ENCODE measurements around the gene SHROOM1. TPM values are rescaled to one million over a fixed set of nuclear protein-coding genes. Genes with fewer than 3 reads are reported as not detected.
"Not testable (repeated sequence)": the region's sequence is repeated elsewhere in the genome, so short reads cannot be mapped to it uniquely, and the experiment has no call there.

SHROOM1 gene
- total RNA-seq, 1 donor from 2014 or later, result 3.6 TPM

DNA sequence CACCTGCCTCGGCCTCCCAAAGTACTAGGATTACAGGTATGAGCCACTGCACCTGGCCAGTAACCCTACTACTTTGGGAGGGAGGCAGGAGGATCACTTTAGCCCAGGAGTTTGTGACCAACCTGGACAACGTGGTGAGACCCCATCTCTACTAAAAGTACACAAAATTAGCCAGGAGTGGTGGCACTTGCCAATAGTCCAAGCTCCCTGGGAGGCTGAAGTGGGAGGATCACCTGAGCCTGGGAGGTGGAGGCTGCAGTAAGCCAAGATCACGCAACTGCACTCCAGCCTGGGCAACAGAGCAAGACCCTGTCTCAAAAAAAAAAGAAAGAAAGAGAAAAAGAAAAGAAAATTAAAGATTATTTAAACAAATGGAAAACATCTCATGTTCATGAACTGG is 25.6 kb upstream of the SHROOM1 start:
- intact Hi-C loops (cut with DNase I), result no loop called here
- ATAC-seq (ENCODE audit: poor library complexity) (no peak), DNase-seq (no peak)

DNA sequence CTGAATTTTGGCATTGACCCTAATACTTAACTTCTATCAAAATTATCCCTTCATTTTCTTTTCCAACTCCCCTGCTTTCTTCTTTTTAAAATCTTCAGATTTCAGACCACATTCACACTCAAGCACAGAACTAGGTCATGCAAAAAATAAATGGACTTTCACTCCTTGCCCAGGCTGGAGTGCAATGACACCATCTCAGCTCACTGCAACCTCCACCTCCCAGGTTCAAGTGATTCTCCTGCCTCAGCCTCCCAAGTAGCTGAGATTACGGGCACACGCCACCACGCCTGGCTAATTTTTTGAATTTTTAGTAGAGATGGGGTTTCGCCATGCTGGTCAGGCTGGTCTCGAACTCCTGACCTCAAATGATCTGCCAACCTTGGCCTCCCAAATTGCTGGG is 24.5 kb upstream of the SHROOM1 start:
- ATAC-seq (ENCODE audit: poor library complexity); intact Hi-C loops (cut with DNase I); DNase-seq: not testable (repeated sequence)

DNA sequence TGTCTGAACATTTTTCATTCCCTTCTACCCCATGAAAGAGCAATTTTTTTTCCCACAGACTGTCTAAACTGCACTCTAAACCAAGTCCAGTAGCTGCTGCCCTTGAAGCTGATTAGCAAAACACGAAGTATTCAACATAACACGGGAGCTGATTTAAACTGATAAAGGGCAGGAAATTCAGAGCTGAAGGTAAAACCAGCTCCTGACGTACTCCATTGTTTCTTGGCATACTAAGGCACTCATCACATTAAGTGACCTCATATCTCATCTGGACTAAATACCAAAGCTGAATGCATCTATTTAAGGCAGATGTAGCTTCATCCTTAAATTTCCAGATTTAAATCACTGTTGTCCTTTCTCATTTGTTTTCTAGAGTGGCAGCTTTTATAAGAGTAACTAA is 23.9 kb upstream of the SHROOM1 start:
- intact Hi-C loops (cut with DNase I), result no loop called here
- DNase-seq (no peak), ATAC-seq (ENCODE audit: poor library complexity) (no peak)

DNA sequence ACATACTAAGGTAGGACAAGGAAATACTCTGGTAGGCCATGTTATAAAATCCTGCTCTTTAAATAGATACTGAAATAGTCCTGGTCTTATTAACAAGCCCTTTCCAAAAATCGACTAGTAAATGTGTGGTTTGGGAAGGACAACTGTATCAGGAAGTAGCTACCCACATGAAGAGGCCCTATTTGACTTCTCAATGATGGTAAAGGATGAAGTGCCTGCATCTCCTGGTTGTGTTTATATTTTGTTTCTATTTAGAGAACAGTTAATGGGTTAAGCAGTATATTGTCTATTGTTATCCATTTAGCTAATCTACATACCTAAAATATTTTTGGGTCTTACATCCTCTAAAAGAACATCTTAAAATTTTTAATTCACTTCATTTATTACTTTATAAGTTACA is 23.3 kb upstream of the SHROOM1 start:
- DNase-seq (no peak), ATAC-seq (ENCODE audit: poor library complexity) (no peak)
- intact Hi-C loops (cut with DNase I), result no loop called here

DNA sequence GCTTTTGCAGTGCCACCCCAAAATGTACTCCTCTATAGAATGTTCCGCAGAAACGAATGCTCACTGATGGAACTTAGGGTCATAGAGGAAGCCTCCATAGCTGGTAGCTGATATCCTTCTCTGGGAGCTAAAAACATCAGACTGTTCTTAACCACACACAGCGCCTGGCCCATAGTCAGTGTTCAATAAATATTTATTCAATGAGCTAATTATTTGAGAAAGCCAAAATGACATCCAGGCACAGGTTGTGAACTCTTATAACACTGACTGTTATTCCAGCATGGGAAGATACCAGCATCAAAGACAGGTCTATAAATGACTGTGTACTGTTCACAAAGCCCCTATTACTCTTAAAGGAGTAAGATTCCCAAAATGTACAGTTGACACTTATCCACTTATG is 22.9 kb upstream of the SHROOM1 start:
- intact Hi-C loops (cut with DNase I), result no loop called here
- no peak for ATAC-seq (ENCODE audit: poor library complexity)
- no peak for DNase-seq

DNA sequence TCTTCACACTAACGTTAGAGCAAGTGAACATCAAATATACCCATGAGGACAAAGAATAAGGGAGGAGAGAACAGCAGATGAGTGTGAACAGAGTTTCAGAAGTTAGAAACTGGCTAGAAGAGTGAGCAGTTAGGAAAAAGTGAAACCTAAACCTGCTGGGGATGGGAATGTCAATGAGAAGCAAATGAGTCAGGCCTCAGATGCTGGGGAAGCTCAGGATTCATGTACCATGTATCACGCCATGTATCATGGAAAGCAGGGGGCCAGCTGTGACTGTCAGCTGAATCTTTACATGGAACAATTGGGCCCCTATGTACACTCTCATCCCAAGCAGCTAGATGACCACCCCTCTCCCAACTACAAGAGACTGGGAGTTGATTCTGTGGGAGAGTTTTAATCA is 19.6 kb upstream of the SHROOM1 start:
- intact Hi-C loops (cut with DNase I), result no loop called here
- ATAC-seq (ENCODE audit: poor library complexity) (no peak), DNase-seq (no peak)

DNA sequence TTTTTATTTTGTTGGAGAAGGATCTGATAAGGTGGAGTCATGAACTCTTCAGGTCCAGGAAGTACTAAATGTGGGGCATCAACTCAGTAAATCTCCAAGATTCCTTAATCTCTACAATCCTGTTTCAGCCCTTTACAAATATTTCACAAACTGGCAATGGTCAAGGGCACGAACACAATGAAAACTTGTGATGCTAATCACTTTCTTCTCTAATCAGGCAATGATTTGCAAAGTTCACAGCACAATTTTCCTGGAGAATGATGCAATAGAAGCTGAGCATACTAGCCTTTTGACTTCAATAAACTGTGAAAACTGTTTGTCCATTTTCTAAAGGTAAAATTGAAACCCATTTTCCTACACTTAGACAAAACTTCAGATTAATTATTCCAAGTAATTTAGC is 18.9 kb upstream of the SHROOM1 start:
- DNase-seq, result no peak
- ATAC-seq (ENCODE audit: poor library complexity), result no peak
- intact Hi-C loops (cut with DNase I), result no loop called here

DNA sequence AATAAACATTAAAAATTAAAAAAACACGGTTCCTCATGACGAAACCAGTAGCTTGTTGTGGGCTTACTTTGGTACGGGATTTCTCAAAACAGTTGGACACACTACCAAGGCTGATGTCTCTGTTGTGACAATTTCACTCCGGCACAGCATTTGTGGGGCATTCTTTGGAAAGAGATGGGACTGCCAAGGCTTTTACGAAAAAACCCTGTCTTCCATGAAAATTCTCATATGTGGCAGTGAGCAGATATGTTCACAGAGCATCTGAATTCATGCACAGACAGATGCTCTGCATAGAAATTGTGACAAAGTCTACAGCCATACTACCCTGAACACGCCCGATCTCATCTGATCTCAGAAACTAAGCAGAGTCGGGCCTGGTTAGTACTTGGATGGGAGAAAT is 17.8 kb upstream of the SHROOM1 start:
- intact Hi-C loops (cut with DNase I), result no loop called here
- no peak for ATAC-seq (ENCODE audit: poor library complexity)
- no peak for DNase-seq

DNA sequence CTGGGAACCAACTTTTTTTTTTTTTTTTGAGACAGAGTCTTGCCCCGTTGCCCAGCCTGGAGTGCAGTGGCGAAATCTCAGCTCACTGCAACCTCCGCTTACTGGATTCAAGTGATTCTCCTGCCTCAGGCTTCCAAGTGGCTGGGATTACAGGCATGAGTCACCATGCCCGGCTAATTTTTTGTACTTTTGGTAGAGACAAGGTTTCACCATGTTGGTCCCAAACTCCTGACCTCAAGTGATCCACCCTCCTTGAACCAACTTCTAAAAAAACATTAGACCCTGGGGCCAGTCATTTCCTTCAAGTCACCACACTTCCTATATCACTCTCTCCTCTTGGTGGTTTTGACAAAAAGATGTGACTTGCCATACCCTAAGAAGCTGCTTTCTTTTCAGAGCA is 10.9 kb upstream of the SHROOM1 start:
- DNase-seq, result no peak
- intact Hi-C loops (cut with DNase I), result no loop called here

DNA sequence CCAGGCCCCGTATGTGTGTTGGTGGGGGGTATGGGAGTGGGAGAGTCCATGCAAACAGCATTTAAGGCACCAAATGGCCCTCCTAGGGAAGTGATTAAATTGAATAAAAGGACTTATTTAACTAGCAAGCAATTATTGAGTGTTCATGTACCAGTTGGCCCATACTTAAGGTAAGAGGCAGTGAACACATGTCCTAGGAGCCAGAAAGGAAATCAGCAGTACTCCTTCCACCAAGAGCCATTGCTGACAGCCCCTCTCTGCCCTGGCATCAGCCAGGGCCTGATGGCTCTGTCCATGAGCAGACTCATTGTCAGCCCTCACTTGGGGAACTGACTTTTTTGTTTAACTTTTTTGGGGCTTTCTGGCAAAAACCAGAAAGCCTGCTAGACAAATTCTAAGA is 10.4 kb upstream of the SHROOM1 start:
- no peak for ATAC-seq (ENCODE audit: poor library complexity)

More for the DNA sequence above, 10.9 kb upstream of the SHROOM1 start:
- no peak for ATAC-seq (ENCODE audit: poor library complexity)

DNA sequence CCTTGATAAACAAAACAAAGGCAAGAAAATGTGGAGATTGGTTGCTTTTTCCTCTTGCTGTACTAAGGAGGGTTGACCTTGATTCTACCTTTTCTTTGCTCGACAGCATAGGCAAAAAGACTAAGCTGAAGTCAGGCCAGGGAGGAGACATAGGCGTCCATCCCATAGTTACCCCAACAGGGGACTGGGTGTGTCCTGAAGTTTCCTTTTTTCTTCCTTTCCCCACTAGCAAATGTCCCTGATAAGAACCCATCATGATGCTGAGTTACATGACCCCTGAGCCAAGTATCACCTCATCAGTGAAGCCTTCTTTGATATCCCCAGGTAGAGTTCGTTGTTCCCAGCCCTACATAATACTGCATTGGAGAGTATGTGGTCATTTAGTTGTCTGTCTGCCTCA is 9.9 kb upstream of the SHROOM1 start:
- no peak for ATAC-seq (ENCODE audit: poor library complexity)
- intact Hi-C loops (cut with DNase I), result no loop called here

More for the DNA sequence above, 10.4 kb upstream of the SHROOM1 start:
- intact Hi-C loops (cut with DNase I), result no loop called here
- no peak for DNase-seq

DNA sequence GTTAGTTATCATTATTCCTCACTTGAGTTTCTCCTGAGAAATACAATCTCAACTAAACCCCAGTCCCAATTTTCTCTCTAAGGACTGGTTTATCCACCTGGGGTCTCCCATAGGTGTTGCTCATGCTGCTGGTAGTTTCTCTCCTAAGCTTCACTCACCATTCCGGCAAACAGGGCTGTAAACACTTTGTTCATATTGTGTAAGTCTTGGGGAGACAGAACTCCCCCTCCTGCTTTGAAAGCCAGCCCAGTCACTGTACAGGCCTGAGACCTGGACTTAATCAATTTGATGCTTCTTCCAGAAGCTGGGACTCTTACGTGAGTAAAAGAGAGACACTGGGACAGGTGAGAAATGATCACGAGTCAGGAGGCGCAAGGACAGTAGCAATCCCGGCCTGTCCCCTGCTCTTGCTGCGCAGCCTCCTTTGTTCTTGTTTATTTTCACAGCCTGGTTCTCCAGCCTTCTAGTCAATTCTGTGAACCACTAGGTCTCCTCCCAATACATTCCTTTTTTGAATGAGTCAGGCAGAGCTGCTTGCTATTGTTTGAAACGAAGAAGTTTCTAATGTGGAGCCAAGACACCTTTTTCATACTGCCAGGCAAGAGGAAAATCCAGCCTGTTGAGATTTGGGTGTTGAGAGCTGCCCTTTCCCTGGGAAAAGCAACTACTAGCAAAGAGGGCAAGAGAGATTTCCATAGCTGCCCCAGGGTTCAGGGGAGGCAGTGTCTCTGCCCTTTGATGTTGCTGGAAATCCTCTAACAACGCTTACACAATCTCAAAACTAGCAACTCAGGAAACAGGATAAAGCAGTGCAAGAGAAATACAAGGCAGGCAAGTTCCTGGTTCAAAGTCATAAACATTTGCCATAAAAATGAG is 9.2 kb upstream of the SHROOM1 start:
- intact Hi-C loops (cut with DNase I), result no loop called here
- DNase-seq (no peak), ATAC-seq (ENCODE audit: poor library complexity) (no peak)

More for the DNA sequence above, 9.9 kb upstream of the SHROOM1 start:
- DNase-seq, result no peak

DNA sequence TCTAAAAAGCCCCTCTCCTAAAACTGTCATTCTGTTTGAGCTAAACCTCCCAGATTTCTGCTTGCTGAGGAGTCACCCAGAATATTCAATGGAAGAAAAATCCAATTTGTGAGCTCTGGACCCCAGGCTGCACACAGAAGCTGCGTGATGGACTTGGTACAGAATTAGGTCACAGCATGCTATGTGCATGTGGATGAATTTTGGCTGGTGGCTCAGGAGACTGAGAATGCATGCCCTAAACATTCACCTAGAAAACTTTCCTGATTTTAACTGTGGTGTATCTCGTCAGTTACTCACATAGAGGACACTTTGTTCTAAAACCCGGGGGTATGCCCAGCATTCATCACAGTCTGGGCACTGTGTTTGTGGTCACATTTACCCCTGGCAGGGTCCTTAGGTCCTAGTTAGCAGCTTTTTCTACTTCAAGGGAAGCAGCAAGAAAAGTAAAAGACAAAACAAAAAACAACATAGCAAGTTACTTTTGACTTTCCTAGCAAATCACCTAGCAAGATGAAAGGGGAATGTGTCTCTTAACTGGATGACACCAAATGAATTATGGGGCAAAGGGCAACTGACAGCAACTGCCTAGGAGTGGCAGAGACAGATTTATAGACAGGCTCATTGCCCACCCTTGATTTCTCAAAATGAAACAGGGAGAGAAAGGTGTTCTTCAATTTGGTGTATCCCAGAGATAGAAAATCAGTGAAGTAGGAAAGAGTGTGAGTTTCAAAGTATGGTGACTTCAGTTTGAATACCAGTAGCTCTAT is 8.3 kb upstream of the SHROOM1 start:
- no peak for ATAC-seq (ENCODE audit: poor library complexity)
- DNase-seq, result no peak
- intact Hi-C loops (cut with DNase I), result no loop called here

DNA sequence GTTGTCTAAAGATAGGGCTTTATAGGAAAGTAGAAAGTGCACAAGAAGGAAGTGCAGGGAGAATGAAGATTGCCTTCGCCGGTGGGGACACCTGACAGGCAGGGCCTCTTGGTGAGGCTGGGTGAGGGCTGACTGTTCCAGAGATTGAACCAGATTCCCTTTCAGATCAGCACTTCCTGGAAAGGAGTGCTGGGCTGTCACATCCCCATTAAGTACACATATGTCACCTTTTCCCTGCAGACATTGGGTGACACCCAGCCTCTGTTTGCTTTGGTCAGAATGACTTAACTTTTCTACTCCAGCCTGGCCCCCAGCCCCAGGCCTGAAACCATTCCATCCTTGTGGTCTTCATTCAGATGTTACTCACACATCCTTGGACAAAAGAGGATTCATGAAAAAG is 7.4 kb upstream of the SHROOM1 start:
- DNase-seq, result no peak
- ATAC-seq (ENCODE audit: poor library complexity), result no peak
- intact Hi-C loops (cut with DNase I), result no loop called here

DNA sequence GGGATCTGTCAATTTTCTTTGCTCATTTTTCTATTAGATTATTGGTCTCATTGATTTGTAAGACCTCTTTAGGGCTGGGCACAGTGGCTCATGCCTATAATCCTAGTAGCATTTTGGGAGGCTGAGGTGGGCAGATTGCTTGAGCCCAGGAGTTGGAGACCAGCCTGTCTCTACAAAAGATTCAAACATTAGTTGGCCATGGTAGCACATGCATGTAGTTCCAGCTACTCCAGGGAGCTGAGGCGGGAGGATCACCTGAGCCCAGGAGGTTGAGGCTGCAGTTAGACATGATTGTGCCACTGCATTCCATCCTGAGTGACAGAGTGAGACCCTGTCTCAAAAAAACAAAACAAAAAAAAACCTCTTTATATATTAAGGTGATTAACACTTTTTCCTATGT is 6.4 kb upstream of the SHROOM1 start:
- intact Hi-C loops (cut with DNase I), result no loop called here
- no peak for DNase-seq
- no peak for ATAC-seq (ENCODE audit: poor library complexity)

DNA sequence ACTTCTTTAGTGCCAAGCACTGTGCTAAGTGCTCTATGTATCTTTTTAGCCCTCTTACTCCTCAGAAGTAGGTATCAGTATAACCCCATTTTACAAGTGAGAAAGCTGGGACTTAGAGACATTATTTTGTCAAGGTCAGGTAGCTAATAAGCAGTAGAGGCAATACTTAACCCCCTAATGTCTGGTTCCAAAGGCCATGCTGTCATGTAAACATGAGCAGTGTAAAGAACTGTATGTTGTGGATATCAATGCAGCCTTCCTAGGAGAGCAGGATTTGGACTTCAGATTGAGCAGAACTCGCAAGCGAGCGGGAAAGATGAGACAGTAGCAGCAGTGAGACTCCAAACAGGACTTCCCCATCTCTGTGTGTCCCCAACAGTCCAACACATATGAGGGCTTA is 3.6 kb upstream of the SHROOM1 start:
- intact Hi-C loops (cut with DNase I), result loop anchor here (5.0 kb wide), 1 partner anchor 48 kb away; no protein-coding TSS in a partner anchor
- DNase-seq, result no peak

DNA sequence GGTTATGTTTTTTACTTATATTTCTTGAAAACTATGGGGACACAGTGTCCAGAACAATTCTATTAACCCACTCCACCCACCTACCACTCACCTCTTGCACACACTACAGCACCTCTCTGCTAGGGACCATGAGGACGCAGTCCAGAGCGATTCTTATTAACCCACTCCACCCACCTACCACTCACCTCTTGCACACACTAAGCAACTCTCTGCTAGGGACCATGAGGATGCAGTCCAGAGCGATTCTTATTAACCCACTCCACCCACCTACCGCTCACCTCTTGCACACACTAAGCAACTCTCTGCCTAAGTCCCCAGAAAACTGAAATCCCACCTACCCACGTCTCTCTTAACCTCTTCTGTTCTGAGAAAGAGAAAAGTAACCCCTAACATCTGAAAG is 2.2 kb upstream of the SHROOM1 start:
- intact Hi-C loops (cut with DNase I), result loop anchor here (5.0 kb wide), 1 partner anchor 50 kb away; no protein-coding TSS in a partner anchor

More for the DNA sequence above, 3.6 kb upstream of the SHROOM1 start:
- ATAC-seq (ENCODE audit: poor library complexity), result no peak

DNA sequence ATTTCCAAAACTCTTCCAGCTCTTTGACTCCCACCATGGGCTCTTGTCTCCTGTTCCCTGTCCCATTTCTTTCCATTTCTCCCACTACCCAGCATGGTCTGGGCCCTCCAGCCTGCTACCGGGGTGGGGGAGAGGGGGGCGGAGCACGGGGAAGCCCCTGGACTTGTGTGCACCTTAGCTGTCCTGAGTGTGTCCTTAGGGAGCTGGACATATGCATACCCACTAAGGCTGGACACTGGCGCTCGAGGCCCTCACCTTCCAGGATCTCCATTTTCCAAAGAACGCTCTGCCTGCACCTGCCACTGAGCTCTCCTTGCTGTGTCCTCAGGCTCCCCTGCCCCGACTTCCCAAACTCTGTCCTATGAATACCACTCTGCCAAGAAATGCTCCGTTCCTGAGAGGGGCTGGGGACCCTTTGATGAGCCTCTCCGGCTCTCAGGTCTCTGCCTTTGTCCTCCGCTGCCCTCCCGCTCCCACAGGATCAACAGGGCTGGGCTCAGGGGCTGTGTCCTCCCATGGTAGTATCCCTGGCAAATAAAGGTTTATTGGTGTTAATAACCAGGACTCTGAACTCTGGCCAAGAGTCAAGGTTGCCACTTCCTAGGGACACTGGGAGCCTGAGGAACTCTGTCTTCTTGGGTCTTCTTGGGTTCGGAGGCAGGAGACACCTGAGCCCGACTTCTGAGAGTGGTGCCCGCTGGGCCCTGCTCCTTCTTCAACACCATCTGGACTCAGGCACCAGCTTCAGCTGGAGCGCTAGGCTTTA is 831 bp upstream of the SHROOM1 start:
- ATAC-seq (ENCODE audit: poor library complexity), result no peak
- intact Hi-C loops (cut with DNase I), result loop anchor here (5.0 kb wide), 1 partner anchor 51 kb away; no protein-coding TSS in a partner anchor

More for the DNA sequence above, 2.2 kb upstream of the SHROOM1 start:
- DNase-seq (no peak), ATAC-seq (ENCODE audit: poor library complexity) (no peak)

More for the DNA sequence above, 831 bp upstream of the SHROOM1 start:
- no peak for DNase-seq

All from Right ventricle myocardium superior (tissue), 1 donor.